LNCaP clone FGC (cell line): ENCODE data around the gene CCT6B.
A peak's percentile ranks its signal among the peaks of the same experiment; 100 is the strongest.

Source experiments
- DNase-seq: peaks from one replicate; pipeline ENCODE4 v3.0.0-alpha.2; 2011; ENCODE audit warnings: low read depth
- H3K4me3 ChIP-seq: 2 replicates; pipeline ENCODE4 v1.5.1; 2011; ENCODE audit warnings: mild to moderate bottlenecking, low read depth, low read length, control low read depth
- TF ChIP-seq, protein P1 (sequence below): IDR thresholded peaks from 2 replicates; pipeline ENCODE4 v1.5.1; 2012; ENCODE audit warnings: mild to moderate bottlenecking; ENCODE audit not compliant: control insufficient read depth, insufficient read depth; ENCODE audit errors: extremely low read depth

CCT6B gene, protein sequence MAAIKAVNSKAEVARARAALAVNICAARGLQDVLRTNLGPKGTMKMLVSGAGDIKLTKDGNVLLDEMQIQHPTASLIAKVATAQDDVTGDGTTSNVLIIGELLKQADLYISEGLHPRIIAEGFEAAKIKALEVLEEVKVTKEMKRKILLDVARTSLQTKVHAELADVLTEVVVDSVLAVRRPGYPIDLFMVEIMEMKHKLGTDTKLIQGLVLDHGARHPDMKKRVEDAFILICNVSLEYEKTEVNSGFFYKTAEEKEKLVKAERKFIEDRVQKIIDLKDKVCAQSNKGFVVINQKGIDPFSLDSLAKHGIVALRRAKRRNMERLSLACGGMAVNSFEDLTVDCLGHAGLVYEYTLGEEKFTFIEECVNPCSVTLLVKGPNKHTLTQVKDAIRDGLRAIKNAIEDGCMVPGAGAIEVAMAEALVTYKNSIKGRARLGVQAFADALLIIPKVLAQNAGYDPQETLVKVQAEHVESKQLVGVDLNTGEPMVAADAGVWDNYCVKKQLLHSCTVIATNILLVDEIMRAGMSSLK

DNA sequence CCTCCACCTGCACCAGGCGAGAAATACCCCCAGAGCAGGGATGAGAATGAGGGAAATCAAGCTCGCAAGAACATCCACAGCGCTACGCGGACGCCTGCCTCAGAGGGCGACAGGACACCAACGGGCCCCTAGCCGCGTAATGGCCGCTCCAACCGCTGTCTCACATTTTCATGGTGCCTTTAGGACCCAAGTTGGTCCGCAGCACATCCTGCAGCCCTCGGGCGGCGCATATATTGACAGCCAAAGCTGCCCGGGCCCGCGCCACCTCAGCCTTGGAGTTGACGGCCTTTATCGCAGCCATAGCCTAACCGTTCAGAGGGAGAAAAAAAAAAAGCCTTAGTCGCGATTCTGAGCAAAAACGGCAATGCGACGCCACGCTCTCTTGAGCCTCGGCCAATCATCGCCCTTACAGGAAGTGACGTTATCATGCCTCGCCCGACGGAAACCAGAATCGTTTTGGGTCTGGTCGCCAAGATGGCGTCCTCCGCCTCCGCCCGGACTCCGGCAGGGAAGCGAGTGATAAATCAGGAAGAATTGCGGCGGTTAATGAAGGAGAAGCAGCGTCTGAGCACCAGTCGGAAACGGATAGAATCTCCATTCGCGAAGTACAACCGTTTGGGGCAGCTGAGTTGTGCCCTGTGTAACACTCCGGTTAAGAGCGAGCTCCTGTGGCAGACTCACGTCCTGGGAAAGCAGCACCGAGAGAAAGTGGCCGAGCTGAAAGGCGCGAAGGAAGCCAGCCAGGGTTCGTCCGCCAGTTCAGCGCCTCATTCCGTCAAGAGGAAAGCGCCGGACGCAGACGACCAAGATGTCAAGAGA is at the start of gene CCT6B, which contains the start of gene ZNF830:
TSS of gene CCT6B (minus strand) at position 368 of the 819 bp plus-strand sequence. CDS start at position 301, 67 bp downstream.
TSS of gene ZNF830 (plus strand) at position 448 of the 819 bp plus-strand sequence. CDS start at position 475, 27 bp downstream.
- peak within 1 kb of the TSS; percentile 84 for H3K4me3 ChIP-seq
- DNase-seq: peak; percentile 88
- TF ChIP-seq, protein P1, sequence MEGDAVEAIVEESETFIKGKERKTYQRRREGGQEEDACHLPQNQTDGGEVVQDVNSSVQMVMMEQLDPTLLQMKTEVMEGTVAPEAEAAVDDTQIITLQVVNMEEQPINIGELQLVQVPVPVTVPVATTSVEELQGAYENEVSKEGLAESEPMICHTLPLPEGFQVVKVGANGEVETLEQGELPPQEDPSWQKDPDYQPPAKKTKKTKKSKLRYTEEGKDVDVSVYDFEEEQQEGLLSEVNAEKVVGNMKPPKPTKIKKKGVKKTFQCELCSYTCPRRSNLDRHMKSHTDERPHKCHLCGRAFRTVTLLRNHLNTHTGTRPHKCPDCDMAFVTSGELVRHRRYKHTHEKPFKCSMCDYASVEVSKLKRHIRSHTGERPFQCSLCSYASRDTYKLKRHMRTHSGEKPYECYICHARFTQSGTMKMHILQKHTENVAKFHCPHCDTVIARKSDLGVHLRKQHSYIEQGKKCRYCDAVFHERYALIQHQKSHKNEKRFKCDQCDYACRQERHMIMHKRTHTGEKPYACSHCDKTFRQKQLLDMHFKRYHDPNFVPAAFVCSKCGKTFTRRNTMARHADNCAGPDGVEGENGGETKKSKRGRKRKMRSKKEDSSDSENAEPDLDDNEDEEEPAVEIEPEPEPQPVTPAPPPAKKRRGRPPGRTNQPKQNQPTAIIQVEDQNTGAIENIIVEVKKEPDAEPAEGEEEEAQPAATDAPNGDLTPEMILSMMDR: no peak

DNA sequence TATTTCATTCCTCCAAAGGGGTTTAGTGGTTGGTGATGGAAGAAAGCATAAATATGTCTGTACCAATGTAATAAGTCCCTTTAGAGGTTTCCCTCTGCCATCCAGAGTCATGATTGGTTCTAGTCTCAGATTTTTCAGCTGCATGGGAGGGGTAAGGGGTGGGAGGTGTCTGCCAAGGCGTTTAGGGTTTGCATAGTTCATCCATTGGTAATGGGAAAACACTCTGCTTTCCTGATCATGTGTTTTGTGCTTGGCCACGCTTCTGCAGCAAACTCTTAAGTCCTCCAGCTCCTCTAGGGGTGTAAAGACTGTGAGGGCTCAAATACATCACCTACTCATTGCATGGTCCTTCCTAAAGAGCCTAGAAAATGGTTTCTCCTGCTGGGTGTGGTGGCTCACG is 48.8 kb upstream of the CCT6B start:
- TF ChIP-seq, protein P1: no peak
- no peak overlapping the region for H3K4me3 ChIP-seq
- no peak for DNase-seq

DNA sequence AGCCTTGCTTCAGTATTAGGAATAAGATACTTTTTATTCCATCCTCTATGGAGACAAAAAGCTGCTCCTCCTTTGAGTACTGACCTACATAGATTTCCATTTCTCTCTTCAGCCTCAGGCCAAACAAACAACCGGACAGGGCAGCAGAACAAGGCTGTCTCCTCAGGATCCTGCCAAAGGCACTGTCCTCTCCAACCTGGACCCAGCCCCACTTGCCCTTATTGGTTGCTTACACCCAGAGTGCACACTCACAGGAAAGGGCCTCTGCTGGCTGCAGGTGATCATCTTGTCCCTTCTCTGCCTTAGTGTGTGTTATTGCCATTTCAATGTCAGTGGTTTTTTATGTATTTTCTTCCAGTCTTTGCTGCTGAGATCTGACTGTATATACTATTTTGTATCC is 45.7 kb upstream of the CCT6B start:
- H3K4me3 ChIP-seq: no peak overlapping the region
- DNase-seq: no peak
- TF ChIP-seq, protein P1: no peak

DNA sequence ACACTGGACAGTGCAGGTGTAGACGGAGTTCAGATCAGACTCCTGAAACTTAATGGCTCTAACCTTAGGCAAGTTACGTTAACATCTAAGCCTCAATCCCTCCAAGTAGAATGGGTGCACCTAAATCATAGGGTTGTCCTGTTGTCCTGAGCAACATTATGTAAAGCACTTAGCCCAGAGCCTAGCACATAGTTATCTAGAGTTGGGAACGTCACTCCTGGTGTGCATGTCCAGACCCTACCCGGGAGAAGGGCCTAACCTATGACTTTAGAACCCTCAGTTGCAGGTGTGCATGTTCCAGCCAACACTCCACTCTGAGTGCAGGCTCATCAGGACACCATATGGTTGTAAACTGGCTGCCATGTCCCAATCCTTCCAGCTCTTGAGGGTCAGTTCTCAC is 45.1 kb upstream of the CCT6B start:
- no peak for DNase-seq
- TF ChIP-seq, protein P1: no peak
- no peak overlapping the region for H3K4me3 ChIP-seq

DNA sequence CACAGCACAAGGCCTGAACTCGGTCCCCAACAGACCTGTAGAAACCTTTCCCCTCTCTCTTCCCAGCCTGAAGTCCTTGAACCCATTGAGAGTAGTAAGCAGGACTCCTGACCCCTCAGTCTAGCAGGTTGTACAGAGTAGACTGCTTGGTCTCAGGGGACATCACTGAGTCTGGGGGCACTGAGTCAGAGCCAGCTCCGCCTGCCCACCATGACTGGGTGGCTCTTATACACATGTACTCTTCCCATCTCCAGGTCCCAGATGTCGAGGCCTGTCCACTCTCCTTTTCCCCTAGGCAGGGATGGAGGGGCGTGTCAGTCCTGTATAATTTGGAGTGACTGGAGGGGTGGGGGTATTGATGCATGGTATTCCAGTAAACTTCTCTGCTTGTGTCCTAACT is 42.5 kb upstream of the CCT6B start:
- DNase-seq: no peak
- H3K4me3 ChIP-seq: no peak overlapping the region
- TF ChIP-seq, protein P1: no peak

DNA sequence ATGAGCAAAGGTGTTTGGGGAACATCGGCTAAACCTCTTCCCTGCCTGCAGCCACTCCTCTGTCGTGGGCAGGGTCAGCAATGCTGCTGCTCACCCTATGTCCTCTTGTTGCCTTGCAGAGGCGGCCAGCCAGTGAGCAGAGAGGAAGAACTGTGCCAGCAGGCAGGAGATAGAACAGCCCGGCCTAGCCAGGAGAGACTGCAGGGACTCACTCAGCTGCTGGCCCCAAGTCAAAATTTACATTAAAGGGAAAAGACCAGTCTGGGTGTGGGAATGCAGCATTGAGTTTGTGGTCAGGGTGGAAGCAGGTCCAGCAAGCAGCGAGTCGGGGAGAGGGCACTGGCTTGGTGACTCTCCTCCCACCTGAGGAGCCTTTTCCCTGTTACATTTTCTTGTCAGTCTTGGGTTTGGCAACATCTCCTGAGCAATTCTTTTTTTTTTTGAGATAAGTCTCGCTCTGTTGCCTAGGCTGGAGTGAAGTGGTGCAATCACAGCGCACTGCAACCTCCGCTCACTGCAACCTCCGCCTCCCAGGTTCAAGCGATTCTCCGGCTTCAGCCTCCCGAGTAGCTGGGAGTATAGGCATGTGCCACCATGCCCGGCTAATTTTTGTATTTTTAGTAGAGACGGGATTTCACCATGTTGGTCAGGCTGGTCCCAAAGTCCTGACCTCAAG is 41.8 kb upstream of the CCT6B start:
- TF ChIP-seq, protein P1: no peak
- H3K4me3 ChIP-seq: no peak overlapping the region
- peak; percentile 72 for DNase-seq
